MM.1S (cell line): ENCODE data around the gene SETBP1.

ENCODE experiments used
- CTCF ChIP-seq: fragments of 300-600 bp; sonication (generic); IDR thresholded peaks from 2 replicates; pipeline ENCODE4 v1.5.1; 2016; ENCODE audit warnings: antibody characterized with exemption, low read length, mixed read lengths
- EZH2 ChIP-seq: fragments of 300-600 bp; sonication (generic); optimal IDR thresholded peaks from 2 replicates; pipeline ENCODE3; 2017; ENCODE audit warnings: low read depth, mild to moderate bottlenecking, antibody characterized with exemption, low read length, mixed read lengths
- EZH2phosphoT487 ChIP-seq: fragments of 300-600 bp; sonication (generic); IDR thresholded peaks from 2 replicates; pipeline ENCODE4 v1.6.1; 2018; ENCODE audit warnings: antibody characterized with exemption, low read length

- TF ChIP-seq CTCF (no peak), EZH2 (no peak), EZH2phosphoT487 (no peak)
Measured at GRCh38 chr18:44811572-44812125, 131.0 kb downstream of the SETBP1 start.
